Vagina (tissue), 2 donors: ENCODE measurements around the gene CHRD.

Experiments
- POLR2AphosphoS5 ChIP-seq, 2 donors: sonication (generic); formaldehyde crosslinking; IDR thresholded peaks; one replicate each; pipeline ENCODE4 v1.9.0; 2017; ENCODE audit warnings: antibody characterized with exemption in 2 of 2, mild to moderate bottlenecking in 2 of 2, low read depth in 1 of 2; ENCODE audit not compliant: insufficient read depth in 1 of 2
- TF ChIP-seq, protein P1 (sequence below), 3 experiments: fragments of 450-650 bp in 2 of 3; fragments of 200-600 bp in 1 of 3; sonication (generic) in 1 of 3; IDR thresholded peaks; one replicate each; pipeline ENCODE4 v1.5.1; 2017 to 2019; ENCODE audit warnings: antibody characterized with exemption in 3 of 3, mild to moderate bottlenecking in 2 of 3, moderate library complexity in 2 of 3

DNA sequence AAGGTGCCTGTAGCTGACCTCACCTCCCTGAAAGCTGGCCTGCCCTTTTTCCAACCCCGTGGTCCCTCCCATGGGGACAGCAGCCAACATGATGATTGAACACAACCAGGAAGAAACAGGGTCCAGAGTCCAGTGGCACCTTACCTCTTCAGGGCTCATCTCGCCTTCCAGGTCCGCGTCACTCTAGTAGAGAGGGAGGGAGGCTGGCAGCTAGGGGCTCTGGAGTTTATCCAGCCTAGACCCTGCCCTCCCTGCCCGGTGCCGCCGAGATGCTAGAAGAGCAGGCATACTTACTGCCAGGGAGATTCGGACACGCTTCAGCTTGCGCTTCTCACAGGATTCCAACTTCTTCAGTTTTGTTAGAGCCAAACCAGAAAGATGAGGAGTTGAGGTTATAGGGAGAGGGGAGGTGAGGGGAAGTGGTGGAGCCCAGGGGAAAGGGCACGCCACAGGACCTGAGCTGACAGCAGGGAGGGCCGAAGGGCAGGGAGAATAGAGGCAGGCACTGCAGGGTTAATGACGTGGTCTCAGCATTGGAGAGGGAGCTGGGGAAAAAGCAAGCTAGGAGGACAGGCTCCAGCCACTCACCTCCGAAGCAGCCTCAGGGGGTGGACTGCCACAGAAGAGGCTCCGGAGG lies 27.6 kb upstream of the CHRD start:
- TF ChIP-seq, protein P1, sequence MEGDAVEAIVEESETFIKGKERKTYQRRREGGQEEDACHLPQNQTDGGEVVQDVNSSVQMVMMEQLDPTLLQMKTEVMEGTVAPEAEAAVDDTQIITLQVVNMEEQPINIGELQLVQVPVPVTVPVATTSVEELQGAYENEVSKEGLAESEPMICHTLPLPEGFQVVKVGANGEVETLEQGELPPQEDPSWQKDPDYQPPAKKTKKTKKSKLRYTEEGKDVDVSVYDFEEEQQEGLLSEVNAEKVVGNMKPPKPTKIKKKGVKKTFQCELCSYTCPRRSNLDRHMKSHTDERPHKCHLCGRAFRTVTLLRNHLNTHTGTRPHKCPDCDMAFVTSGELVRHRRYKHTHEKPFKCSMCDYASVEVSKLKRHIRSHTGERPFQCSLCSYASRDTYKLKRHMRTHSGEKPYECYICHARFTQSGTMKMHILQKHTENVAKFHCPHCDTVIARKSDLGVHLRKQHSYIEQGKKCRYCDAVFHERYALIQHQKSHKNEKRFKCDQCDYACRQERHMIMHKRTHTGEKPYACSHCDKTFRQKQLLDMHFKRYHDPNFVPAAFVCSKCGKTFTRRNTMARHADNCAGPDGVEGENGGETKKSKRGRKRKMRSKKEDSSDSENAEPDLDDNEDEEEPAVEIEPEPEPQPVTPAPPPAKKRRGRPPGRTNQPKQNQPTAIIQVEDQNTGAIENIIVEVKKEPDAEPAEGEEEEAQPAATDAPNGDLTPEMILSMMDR (IDR thresholded peaks at IDR 0.05), result no peak
- no peak for TF ChIP-seq POLR2AphosphoS5 (IDR thresholded peaks at IDR 0.05; ENCODE audit: insufficient read depth in 1 of 2, low read depth in 1 of 2)
